Vagina (tissue), 2 donors: ENCODE measurements around the gene ZNF407.

Source experiments
- CTCF ChIP-seq, 3 experiments: fragments of 450-650 bp in 2 of 3; fragments of 200-600 bp in 1 of 3; sonication (generic) in 1 of 3; IDR thresholded peaks; one replicate each; pipeline ENCODE4 v1.5.1; 2017 to 2019; ENCODE audit warnings: antibody characterized with exemption in 3 of 3, mild to moderate bottlenecking in 2 of 3, moderate library complexity in 2 of 3
- POLR2A ChIP-seq, 2 donors: fragments of 450-650 bp; IDR thresholded peaks; one replicate each; pipeline ENCODE4 v1.6.1; 2017; ENCODE audit warnings: antibody characterized with exemption in 2 of 2, mild to moderate bottlenecking in 2 of 2, moderate library complexity in 2 of 2

DNA sequence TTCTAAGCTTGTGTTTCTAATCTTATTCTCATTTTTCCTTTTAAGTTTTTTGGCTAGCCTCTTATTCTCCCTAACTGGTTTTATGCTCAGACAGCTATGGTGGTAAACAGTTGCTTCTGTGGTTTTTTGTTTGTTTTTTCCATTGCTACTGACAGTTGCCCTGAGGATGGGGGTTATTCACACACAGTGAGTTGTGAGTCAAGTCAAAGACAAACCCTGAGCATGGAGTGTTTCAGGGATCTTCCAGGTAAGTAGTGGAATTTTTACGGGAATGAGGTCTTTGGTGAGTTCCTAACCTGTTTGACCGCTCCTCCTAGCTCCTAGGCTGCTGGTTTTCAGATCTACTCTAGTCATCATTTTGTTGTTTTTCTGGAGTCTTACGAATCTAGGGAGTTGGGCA is 162.8 kb downstream of the ZNF407 start:
- no peak for TF ChIP-seq CTCF (IDR thresholded peaks at IDR 0.05)
- TF ChIP-seq POLR2A (IDR thresholded peaks at IDR 0.05), result no peak
